MM.1S (cell line): ENCODE measurements around the gene KCNMB2.

Experiments used
- CTCF ChIP-seq: fragments of 300-600 bp; sonication (generic); IDR thresholded peaks from 2 replicates; pipeline ENCODE4 v1.5.1; 2016; ENCODE audit warnings: antibody characterized with exemption, low read length, mixed read lengths
- EZH2 ChIP-seq: fragments of 300-600 bp; sonication (generic); optimal IDR thresholded peaks from 2 replicates; pipeline ENCODE3; 2017; ENCODE audit warnings: low read depth, mild to moderate bottlenecking, antibody characterized with exemption, low read length, mixed read lengths

GRCh38 chr3:178518660-178519396, 17.4 kb upstream of the KCNMB2 start:
- no peak for TF ChIP-seq CTCF
- TF ChIP-seq EZH2 = no peak
